Measurements from ENCODE around the gene HAUS1. TPM values are rescaled to one million over a fixed set of nuclear protein-coding genes. Genes with fewer than 3 reads are reported as not detected.

HAUS1 gene
- total RNA-seq, 1 donor: 37.1 TPM

DNA sequence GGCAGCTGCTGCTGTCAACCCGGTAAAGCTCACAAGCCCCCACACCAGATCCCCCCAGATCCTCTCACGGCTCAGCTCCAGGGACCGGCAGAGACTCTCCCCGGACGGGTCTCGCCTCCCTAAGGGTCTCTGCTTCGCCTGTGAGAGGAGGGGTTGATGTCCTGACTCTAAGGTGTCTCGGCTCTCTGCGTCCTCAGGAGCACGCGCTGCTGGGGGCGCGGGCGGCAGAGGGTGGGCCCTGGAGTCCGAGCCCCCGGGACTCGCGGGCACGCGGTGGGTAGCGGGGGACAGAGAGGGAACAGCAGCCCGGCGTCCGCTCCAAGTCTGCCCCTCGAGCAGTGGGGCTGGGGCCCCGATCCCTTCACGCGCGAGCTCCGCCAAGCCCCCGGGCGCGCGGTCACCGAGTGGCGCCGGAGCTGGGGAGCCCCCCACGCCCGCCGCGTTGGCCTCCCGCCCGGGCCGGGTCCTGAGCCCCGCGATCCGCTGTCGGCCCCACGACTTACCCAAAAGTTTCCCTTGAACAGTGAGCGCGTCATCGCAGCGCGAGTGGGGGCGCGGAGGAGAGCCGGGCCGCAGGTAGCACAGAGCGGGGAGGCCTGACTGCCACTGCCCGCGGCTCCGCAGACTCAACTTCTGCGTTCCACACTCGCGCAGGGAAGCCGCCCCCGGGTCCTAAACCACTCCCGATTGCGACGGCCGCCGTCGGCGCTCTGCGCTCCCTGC lies 32.4 kb upstream of the HAUS1 start, which contains the start of gene PSTPIP2:
PSTPIP2 (minus strand) TSS at position 608 of the 723 bp plus-strand sequence; CDS start at position 536, 72 bp downstream.
- TF ChIP-seq, protein P1, sequence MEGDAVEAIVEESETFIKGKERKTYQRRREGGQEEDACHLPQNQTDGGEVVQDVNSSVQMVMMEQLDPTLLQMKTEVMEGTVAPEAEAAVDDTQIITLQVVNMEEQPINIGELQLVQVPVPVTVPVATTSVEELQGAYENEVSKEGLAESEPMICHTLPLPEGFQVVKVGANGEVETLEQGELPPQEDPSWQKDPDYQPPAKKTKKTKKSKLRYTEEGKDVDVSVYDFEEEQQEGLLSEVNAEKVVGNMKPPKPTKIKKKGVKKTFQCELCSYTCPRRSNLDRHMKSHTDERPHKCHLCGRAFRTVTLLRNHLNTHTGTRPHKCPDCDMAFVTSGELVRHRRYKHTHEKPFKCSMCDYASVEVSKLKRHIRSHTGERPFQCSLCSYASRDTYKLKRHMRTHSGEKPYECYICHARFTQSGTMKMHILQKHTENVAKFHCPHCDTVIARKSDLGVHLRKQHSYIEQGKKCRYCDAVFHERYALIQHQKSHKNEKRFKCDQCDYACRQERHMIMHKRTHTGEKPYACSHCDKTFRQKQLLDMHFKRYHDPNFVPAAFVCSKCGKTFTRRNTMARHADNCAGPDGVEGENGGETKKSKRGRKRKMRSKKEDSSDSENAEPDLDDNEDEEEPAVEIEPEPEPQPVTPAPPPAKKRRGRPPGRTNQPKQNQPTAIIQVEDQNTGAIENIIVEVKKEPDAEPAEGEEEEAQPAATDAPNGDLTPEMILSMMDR (IDR thresholded peaks at IDR 0.05; ENCODE audit: insufficient read depth, low read depth, low read length): no peak
- H3K4me3 ChIP-seq (ENCODE audit: low read depth, low read length): peak within 1 kb of the TSS; percentile 74
- DNase-seq (ENCODE audit: low read depth): peak; percentile 66

DNA sequence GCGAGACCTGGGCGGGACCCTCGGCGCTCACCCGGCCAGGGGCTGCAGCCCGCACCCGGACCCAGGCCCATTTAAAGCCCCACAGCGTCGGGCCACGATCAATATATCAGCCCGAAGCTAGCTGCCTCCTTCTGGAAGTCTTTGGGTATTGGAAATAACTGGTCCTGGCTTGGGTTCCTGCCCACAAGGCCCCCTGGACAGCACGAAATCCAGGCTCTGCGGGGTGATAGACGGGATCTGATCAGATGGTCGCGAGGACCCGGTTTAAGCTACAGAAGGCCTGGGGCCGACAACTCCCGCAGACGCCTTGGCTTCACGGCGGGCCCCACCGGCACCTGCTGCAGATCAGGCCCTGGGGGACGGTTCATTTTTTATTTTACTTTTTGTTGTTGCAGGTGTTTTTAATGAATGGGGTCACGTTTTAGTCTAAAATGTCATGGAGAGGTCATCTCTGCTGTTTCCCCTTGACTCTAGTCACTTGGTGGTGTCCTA lies 31.8 kb upstream of the HAUS1 start:
- H3K4me3 ChIP-seq (ENCODE audit: low read depth, low read length): peak overlapping the region; percentile 74
- no peak for DNase-seq (ENCODE audit: low read depth)

DNA sequence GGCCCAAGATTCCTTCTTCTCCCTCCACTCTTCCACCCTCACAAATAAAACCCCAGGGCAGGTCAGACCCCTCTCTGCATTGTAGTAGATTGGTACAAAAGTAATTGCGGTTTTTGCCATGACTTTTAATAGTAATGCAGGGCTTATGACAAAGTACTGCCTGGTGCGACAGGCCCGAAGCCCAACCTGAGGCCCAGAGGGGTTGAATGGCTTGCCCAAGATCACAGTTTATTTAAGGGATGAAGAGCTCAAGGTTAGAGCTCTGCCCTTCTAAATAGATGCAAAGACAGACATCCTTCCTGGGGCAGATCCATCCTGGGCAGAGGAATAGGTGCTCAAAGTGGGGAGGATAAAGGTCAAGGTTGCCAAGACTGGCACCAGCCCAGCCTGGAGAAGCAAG lies 31.2 kb upstream of the HAUS1 start:
- no peak for DNase-seq (ENCODE audit: low read depth)
- no peak overlapping the region for H3K4me3 ChIP-seq (ENCODE audit: low read depth, low read length)
- TF ChIP-seq, protein P1 (IDR thresholded peaks at IDR 0.05; ENCODE audit: insufficient read depth, low read depth, low read length): no peak

More for the DNA sequence above, 31.8 kb upstream of the HAUS1 start:
- TF ChIP-seq, protein P1 (IDR thresholded peaks at IDR 0.05; ENCODE audit: insufficient read depth, low read depth, low read length): no peak

DNA sequence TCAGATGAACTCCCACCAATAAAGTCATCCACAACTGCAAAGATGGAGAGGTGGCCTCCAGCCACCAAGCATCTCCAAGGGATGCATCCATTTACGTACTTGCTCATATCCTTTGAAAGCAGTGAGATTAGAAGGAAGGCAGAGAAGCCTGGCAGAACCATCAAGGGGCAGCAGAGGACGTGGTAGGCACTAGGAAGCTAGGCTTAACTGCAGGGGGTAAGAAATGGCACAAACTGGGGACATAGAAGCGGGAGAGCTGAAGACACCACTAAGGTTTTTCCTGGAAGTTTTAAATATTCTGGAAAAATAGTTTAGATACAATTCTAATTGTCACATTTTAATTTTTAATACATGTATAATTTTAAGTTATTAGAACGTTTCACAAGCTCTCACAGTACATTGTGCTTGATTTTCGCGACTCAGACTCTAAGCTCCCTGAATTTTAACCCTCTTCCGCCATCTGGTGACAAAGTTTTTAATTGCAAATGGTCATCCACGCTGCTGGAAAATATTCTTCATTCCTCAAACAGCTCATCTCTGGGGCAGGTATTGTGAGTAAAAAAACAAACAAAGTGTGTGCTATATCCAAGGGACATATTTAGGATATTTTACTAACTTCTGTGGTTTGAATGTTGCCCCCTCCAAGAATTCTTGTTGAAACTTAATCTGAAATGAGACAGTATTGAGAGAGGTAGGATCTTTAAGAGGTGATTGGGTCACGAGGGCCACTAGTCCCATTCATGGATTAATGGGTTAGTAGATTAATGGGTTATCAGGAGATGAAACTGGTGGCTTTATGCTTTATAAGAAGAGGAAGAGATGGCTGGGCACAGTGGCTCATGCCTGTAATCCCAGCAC lies 30.5 kb upstream of the HAUS1 start:
- TF ChIP-seq, protein P1 (IDR thresholded peaks at IDR 0.05; ENCODE audit: insufficient read depth, low read depth, low read length): peak; percentile 68
- peak; percentile 67 for DNase-seq (ENCODE audit: low read depth)

DNA sequence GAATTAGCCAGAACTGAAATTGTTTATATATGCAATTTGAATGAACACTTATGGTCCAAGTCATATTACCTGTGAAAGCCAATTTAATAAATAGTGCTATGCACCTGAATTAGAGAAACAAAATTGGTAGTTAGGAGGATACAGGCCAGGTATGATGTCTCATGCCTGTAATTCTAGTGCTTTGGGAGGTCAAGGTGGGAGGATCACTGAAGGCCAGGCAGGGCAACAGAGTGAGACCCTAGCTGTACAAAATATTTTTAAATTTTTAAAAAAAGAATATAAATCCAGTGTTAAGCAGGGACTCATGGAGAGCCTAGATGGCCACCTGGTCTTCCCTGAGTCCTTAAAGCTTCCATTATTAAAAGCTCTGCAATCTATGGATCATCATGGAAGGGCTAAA lies 24.8 kb upstream of the HAUS1 start:
- TF ChIP-seq, protein P1 (IDR thresholded peaks at IDR 0.05; ENCODE audit: insufficient read depth, low read depth, low read length): no peak
- H3K4me3 ChIP-seq (ENCODE audit: low read depth, low read length): no peak overlapping the region
- no peak for DNase-seq (ENCODE audit: low read depth)

More for the DNA sequence above, 30.5 kb upstream of the HAUS1 start:
- no peak overlapping the region for H3K4me3 ChIP-seq (ENCODE audit: low read depth, low read length)

DNA sequence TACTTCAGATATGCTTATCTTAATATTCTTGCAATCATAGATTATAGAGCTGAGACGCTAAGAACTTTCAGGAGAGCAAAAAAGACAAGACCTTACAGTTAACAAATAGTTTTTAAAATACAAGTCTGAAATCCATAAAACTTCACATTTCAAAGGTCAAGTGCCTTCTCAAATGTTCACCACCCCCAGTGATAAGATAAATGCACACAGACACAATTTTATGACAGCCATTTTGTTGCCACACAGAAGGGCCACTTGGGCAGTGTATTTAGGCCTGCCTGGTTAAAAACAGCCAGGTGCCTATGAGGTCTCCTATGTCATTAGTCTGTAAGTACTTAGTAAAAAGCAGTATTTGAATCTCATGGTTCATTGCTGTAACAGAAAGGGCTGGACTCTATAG lies 24.0 kb upstream of the HAUS1 start:
- no peak overlapping the region for H3K4me3 ChIP-seq (ENCODE audit: low read depth, low read length)
- TF ChIP-seq, protein P1 (IDR thresholded peaks at IDR 0.05; ENCODE audit: insufficient read depth, low read depth, low read length): no peak
- no peak for DNase-seq (ENCODE audit: low read depth)

Data from fibroblast of villous mesenchyme (primary cell).